Adrenal gland (tissue), 5 donors: ENCODE measurements around the gene CDK6.

Experiments
- POLR2A ChIP-seq, 2 donors: fragments of 450-650 bp; IDR thresholded peaks; one replicate each; pipeline ENCODE4 v1.6.1; 2017; ENCODE audit warnings: antibody characterized with exemption in 2 of 2, mild to moderate bottlenecking in 2 of 2, moderate library complexity in 1 of 2
- TF ChIP-seq, protein P1 (sequence below), 6 experiments: fragments of 450-650 bp in 4 of 6; fragments of 200-600 bp in 2 of 6; sonication (generic) in 1 of 6; IDR thresholded peaks; 1 replicate in 5 of 6; 2 replicates in 1 of 6; pipeline versions ENCODE4 v1.5.1 to v1.8.0; 2016 to 2021; ENCODE audit warnings: antibody characterized with exemption in 6 of 6, mild to moderate bottlenecking in 2 of 6, moderate library complexity in 1 of 6
- donor health status: DM: no; HTN: no; CAD: no.

- TF ChIP-seq POLR2A (IDR thresholded peaks at IDR 0.05) = no peak
- TF ChIP-seq, protein P1, sequence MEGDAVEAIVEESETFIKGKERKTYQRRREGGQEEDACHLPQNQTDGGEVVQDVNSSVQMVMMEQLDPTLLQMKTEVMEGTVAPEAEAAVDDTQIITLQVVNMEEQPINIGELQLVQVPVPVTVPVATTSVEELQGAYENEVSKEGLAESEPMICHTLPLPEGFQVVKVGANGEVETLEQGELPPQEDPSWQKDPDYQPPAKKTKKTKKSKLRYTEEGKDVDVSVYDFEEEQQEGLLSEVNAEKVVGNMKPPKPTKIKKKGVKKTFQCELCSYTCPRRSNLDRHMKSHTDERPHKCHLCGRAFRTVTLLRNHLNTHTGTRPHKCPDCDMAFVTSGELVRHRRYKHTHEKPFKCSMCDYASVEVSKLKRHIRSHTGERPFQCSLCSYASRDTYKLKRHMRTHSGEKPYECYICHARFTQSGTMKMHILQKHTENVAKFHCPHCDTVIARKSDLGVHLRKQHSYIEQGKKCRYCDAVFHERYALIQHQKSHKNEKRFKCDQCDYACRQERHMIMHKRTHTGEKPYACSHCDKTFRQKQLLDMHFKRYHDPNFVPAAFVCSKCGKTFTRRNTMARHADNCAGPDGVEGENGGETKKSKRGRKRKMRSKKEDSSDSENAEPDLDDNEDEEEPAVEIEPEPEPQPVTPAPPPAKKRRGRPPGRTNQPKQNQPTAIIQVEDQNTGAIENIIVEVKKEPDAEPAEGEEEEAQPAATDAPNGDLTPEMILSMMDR (IDR thresholded peaks at IDR 0.05) = no peak
Observed at GRCh38 chr7:92794391-92794790, 42.0 kb downstream of the CDK6 start.
